Frontal cortex (tissue), 4 donors: ENCODE data around the gene RNF181. TPM values are rescaled to one million over a fixed set of nuclear protein-coding genes. Genes with fewer than 3 reads are reported as not detected.
"Not testable (repeated sequence)": the region's sequence is repeated elsewhere in the genome, so short reads cannot be mapped to it uniquely, and the experiment has no call there.

Experiments used
- DNase-seq, 2 donors: peaks; one replicate each; pipeline ENCODE4 v3.0.0; 2012; ENCODE audit warnings: low spot score in 2 of 2
- FAIRE-seq: peaks from 2 replicates; lab custom pipeline; 2012; peaks lifted over from hg19 to GRCh38; lab: Jason Lieb, UNC
- total RNA-seq: library from RNA; depleted of rRNA; stranded (reverse); fragments of >200 nt; gene quantifications from one replicate; pipeline ENCODE4 v1.2.3, GENCODE V29; 2014
- donor health status: control.
- donor health status: control.
- donor health status: control.

Gene RNF181
- total RNA-seq, 1 donor from 2014 or later, result 51.8 TPM

DNA sequence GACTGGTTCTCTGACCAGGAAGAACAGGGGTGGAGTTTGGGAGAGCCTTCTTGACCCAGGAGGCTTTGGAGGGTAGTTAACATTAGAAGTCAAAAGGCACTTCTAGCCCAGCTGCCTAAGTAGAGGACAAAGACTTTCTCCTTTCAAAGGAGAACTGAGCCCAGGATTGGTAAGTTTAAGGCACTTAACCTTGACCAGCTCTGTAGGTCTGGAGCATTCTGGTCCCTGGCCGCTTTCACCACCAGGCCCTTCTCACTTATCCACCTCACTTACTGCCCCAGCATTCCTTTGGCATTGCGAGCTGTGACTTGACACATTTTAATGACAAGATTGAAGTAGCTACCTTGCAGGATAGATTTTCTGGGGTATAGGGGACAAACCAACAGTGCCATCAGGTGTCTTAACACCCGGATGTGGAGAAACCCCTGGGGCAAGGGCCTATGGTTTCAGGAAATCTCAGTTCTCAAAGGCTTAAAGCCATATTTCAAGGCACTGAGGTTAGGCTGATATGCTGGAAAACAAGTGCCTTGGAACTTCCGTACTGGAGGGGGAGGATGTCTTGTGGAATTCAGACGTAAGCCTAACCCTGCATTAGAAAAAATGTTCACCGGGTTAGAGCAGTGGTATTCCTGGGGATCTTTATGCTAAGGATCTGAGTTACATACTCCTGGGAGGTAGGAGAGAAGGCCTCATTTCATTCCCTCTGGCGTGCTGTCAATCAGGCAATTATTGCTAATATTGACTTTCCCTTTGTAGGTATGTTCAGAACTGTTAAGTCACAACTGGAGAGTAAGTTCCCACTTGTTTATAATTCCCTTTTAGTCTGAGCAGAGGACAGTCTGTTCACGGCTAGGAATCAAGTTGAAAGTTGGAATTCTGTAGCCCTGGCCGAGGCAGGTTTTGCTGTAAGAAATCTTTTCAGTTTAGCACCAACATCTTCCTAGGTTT, 12.0 kb downstream of the RNF181 start:
- DNase-seq (no peak), FAIRE-seq (no peak)

DNA sequence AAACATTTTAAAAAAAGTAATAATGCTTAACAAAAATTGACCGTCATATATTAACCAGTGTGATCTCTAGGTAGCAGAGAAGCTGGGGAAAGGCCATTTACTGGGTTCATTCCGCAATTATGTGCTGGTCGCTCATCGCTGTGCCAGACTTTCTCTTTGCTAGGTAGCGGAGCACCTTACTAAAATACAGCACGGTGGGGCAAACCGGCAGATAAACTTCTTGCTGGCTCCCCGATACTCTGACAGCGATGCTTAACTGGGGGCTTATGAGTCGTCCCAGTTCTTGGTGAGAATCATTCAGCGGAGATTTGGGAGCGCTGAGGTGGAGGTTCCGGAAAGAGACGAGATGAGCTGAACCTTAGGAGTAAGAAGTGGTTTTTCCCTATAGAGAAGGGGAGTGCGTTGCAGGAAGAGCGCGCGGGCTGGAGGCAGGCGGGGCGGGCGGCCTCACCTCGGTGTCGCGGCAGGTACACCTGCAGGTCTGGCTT, 15.7 kb downstream of the RNF181 start:
- FAIRE-seq (no peak), DNase-seq (no peak)

DNA sequence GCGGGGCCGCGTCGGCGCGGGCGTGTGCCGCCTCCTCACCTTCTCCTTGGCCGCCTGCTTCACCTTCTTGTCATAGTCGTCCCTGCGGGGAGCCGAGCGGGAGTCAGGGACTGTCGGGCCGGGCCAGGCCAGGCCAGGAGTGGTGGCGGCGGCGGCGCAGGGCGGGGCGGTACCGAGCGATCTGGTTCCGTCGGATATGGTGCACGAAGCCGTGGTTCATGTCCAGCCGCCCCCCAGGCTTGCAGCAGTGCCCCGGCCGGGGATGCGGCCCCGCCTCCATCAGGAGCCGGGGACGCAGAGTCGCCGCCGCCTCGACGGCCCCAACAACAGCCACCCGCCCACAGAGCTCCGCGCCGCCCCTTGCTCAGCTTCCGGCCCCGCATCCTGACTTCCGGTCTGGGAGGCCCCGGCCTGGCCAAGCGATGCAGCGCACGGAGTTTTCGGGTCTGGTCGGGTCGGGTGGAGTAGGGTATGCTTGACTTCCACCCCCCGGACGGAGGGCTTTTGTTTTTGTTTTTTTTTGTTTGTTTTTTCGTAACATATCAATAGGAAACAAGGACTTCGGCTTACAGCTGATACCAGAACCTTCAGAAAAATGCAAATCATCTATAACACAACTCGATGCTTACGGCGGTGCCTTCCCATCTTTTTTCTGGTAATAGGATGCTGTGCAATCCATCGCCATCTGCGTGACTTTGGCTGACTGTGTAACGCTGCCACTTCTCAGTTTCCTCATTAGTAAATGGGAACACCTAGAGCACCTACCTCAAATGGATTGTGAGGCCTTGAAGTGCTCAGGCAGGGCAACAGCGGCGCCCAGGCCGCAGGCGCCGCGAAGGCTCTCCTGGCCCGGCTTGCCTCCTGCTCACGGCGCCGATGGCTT, 16.4 kb downstream of the RNF181 start, which contains the start of gene C2orf68:
Gene C2orf68 (minus strand): TSS at position 362 of the 883 bp plus-strand sequence. CDS start 82 bp downstream, at position 280.
- FAIRE-seq (no peak), DNase-seq (peak; percentile 92 to 93)

DNA sequence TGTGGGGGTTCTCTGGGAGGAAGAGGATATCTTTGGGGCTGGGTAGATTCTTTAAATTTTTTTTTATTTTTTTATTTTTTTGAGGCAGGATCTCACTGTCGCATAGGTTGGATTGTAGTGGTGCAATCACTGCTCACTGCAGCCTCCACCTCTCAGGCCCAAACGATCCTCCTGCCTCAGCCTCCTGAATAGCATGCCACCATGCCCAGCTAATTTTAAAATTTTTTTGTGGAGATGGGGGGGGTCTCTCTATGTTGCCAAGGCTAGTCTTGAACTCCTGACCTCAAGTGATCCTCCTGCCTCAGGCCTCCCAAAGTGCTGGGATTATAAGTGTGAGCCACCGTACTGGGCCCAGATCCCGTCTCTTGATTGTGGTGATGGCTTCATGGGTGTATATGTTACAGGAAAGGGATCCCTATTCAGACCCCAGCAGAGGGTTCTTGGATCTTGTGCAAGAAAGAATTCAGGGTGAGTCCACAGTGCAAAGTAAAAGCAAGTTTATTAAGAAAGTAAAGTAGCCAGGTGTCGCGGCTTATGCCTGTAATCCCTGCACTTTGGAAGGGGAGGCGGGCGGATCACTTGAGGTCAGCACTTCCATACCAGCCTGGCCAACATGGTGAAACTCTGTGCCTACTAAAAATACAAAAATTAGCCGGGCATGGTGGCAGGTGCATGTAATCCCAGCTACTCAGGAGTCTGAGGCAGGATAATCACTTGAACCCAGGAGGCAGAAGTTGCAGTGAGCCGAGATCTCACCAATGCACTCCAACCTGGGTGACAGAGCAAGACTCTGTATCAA, 18.4 kb downstream of the RNF181 start:
- no peak for FAIRE-seq

DNA sequence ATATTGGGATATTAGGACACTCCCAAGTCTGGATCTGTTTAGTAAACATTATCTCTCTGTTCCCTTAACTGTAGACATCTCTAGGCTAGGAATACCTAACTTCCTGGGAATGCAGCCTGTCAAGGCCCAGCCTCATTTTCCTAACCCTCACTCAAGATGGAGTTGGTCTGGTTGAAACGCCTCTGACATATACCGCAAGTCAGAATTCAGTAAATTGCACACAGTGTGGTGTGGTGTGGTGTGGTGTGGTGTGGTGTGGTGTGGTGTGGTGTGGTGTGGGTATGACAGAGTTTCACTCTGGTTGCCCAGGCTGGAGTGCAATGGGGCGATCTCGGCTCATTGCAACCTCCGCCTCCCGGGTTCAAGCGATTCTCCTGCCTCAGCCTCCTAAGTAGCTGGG, 19.2 kb downstream of the RNF181 start:
- not testable (repeated sequence) for DNase-seq, FAIRE-seq

More for the DNA sequence above, 18.4 kb downstream of the RNF181 start:
- no peak for DNase-seq

DNA sequence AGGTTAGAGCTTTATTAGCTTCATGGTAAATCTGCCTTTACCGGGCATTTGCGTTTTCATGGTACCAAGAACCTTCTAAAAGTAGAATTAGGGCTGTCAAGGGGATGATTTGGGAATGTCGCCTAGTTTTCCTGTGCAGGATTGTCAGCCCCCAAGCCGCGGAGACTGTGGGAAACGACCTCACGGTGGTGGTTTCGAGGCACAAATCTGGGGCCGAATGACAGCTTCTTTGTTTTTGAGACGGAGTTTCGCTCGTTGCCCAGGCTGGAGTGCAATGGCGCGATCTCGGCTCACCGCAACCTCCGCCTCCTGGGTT, 19.8 kb downstream of the RNF181 start:
- DNase-seq, result no peak
- FAIRE-seq, result no peak

DNA sequence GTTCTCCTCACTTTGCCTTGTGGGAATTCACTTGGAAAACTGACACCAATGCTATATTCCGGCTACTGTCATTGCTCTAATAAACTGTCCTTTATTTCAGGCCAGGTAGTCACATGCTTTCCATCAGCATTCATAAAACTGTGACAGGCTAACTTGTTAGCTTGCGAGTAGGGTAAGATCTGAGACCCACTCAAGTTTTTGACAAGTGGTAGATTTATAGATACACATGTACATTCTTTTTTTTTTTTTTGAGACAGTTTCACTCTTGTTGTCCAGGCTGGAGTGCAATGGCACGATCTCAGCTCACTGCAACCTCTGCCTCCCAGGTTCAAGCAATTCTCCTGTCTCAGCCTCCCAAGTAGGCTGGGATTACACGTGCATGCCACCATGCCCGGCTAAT, 22.2 kb downstream of the RNF181 start:
- DNase-seq, FAIRE-seq: not testable (repeated sequence)

DNA sequence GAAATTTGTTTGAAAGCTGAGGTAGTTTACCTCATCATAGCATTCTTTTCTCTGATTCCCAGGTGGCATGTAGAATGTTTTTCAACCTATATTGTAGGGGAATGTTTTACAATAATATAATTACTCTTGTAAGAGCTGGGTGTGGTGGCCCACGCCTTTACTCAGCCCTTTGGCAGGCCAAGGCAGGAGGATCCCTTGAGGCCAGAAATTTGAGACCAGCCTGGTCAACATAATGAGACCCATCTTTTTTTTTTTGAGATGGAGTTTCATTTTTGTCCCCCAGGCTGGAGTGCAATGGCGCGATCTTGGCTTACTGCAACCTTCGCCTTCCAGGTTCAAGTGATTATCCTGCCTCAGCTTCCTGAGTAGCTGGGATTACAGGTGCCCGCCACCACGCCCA, 24.1 kb downstream of the RNF181 start:
- no peak for DNase-seq
- FAIRE-seq, result no peak

DNA sequence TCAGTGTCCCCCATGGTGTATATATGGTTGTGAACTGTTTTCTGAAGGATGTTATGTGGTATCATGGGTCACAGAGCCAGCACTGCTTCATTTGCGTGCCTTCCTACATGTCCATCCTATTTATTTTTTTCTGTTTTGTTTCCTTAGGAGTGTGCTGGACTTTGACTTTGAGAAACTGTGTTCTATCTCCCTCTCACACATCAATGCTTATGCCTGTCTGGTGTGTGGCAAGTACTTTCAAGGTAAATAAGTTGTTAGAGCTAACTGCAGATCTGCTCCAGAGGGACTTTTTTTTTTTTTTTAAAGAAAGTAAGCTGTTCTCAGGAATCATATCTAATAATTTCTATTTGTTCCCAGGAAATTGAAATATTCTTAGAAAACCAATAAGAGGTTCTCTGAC, 25.8 kb downstream of the RNF181 start:
- no peak for DNase-seq
- no peak for FAIRE-seq

DNA sequence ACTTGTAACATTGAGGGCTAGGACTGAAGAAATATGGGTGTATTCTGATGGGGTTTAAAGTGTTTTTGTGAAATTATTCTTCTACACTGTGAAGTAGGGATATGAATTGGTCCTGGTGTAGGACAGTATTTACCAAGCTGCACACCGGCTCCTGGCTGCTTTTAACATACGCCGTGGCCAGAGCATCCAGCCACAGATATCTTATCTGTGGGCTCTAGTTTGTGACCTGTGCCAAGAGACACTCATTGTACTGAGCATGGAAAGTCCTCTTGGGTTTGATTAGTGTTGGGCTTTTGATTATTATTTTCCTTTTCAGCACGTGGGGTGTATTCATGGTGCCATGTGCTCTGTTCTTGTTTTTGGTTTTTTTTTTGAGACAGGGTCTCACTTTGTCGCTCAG, 28.4 kb downstream of the RNF181 start:
- DNase-seq (no peak), FAIRE-seq (no peak)

DNA sequence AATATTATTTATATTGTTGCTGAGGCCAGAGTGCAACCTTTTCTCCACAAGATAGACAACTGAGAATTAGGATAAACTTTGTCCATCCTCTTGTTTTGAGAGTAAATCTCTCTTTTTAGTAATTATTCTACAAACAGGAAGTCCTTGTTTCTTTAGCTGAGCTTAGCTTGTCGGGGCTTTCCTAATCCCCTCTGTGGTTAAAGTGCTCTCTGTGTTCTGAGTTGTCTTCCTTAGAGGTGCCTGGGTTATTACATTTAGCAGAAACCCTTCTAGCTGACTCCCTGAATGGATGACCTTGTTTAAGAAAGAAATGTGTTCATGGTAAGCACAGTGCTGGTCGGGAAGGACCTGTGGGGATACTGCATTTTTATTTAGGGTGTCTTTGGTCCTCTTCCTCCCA, 33.1 kb downstream of the RNF181 start:
- DNase-seq (no peak), FAIRE-seq (no peak)

DNA sequence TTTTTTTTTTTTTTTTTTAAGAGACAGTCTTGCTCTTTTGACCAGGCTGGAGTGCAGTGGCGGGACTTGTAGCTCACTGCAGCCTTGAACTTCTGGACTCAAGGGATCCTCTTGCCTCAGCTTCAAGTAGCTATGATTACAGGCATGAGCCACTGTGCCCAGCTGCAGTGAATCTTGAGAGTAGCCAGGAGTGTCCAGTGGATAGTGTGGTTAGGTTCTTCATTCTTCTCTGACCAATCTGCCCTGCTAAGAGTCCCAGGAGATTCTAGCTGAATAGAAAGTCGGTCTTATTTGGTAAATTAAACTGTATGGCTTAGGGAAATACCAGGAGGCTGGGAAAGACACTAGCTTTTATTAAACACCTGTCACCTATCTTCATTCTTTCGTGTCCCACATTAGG, 35.8 kb downstream of the RNF181 start:
- FAIRE-seq (no peak), DNase-seq (no peak)

DNA sequence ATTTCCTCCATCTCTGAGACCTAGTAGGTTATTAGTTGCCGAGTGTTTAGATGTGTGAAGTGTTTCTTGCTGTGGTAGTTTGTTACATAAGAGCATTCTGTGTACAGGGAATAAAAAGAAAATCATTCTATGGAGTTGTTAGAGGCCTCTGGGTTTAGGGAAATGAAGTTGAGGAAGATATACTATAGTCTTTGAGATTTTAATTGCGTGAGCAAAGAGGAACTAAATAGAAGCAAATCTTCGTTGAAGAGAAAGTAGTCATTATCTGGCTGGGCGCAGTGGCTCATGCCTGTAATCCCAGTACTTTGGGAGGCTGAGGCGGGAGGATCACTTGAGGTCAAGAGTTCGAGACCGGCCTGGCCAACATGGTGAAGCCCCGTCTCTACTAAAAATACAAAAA, 39.5 kb downstream of the RNF181 start:
- no peak for FAIRE-seq
- no peak for DNase-seq

DNA sequence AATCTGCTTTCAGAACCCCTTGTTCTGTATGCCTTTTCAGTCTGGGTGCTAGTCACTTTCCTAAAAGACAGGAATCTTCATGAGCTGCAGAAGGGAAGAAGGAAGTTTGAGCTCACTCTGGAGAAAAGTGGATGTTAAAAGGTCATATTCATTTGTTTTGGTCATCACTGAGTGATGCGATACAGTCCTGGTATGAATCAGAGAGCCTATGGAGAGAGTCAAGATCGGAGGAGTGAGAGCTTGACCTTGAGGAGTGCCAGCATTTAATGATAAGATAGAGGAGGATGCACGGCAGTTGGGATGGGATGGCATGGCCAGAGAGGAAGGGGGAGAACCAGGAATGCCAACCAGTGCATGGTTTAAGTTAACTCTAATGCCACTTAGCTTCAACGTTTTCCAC, 40.1 kb downstream of the RNF181 start:
- FAIRE-seq (no peak), DNase-seq (no peak)

DNA sequence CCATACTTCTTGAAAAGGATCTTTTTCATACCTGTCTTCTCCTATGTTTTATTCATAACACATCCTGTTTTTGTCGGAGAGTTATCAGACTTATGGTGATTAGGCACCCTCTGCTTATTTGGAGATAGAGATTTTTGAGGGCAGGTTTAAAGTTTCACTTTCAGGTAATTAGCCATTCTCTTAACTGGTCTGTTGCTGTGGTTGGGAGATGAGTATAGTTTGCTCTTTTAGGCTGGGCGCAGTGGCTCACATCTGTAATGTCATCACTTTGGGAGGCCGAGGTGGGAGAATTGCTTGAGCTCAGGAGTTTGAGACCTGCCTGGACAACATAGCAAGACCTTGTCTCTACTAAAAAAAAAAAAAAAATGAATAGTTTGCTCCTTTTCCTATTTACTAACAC, 47.2 kb downstream of the RNF181 start:
- no peak for DNase-seq
- no peak for FAIRE-seq

DNA sequence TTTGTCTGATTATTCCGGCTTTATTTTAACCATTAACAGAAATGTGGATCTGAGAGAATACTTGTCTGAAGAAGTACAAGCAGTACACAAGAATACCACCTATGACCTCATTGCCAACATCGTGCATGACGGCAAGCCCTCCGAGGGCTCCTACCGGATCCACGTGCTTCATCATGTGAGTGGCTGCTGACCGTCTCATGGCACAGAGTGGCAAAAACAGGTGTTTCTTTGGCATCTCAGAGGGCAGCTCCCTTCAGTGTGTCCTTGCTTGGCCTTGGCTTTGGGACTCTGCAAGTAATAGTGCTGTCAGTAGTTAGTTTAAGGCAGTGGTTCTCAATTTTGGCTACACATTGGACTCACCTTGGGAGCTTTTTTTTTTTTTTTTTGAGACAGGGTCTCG, 49.4 kb downstream of the RNF181 start:
- DNase-seq (no peak), FAIRE-seq (no peak)

DNA sequence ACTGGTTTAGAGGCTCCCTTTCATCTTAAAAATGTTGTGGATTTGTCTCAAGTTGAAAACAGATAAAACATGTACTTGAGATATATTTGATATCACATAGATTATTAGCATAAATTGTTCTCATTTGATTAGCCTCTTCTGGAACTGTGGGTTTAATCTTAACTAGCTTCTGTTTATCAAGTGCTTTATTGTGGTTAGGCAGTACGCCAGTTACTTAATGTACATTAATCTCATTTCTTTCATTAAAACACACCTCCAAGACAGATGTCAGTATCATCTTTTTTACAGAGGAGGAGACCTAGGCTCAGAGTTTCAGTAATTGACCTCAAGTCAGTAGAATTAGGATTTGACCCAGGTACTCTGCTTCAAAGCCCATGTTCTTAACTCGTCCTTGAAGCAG, 50.6 kb downstream of the RNF181 start:
- no peak for DNase-seq
- no peak for FAIRE-seq
